ENCODE data around the gene SPHK1.

- TF ChIP-seq CTCF (IDR thresholded peaks at IDR 0.05), result no peak
- TF ChIP-seq POLR2A (IDR thresholded peaks at IDR 0.05), result no peak
Observed at GRCh38 chr17:76369379-76369778, 15.0 kb upstream of the SPHK1 start.
